Fibroblast of the aortic adventitia (primary cell): Measurements from ENCODE around the gene USP15. TPM values are rescaled to one million over a fixed set of nuclear protein-coding genes. Genes with fewer than 3 reads are reported as not detected.

Experiments used
- DNase-seq: peaks from one replicate; pipeline ENCODE4 v3.0.0-alpha.2; 2010; ENCODE audit warnings: low read depth
- H3K4me3 ChIP-seq: 2 replicates; pipeline ENCODE4 v1.5.1; 2011; ENCODE audit warnings: low read depth, mild to moderate bottlenecking, control low read depth, low read length, moderate library complexity
- CTCF ChIP-seq: IDR thresholded peaks from 2 replicates; pipeline ENCODE4 v1.5.1; 2011; ENCODE audit warnings: mild to moderate bottlenecking, low read length, control low read depth, inconsistent platforms; ENCODE audit not compliant: insufficient read depth
- total RNA-seq: library from RNA; depleted of rRNA; stranded (reverse); fragments of >200 nt; gene quantifications from 2 replicates; pipeline ENCODE4 v1.2.3, GENCODE V29; 2012; ENCODE audit warnings: low replicate concordance

USP15 gene
- total RNA-seq, 1 donor = 65.7 TPM

- no peak for TF ChIP-seq CTCF
- H3K4me3 ChIP-seq = no peak overlapping the region
- DNase-seq = peak; percentile 58
Observed at GRCh38 chr12:62268956-62269355, 8.8 kb downstream of the USP15 start.

- no peak for DNase-seq
- H3K4me3 ChIP-seq = no peak overlapping the region
- TF ChIP-seq CTCF = no peak
Observed at GRCh38 chr12:62269464-62270228, 9.4 kb downstream of the USP15 start.

- TF ChIP-seq CTCF = no peak
- H3K4me3 ChIP-seq = no peak overlapping the region
- no peak for DNase-seq
Observed at GRCh38 chr12:62270384-62270783, 10.2 kb downstream of the USP15 start.

GRCh38 chr12:62270872-62271271 lies 10.7 kb downstream of the USP15 start:
- no peak overlapping the region for H3K4me3 ChIP-seq
- DNase-seq = no peak
- TF ChIP-seq CTCF = no peak

- TF ChIP-seq CTCF = no peak
- DNase-seq = no peak
- H3K4me3 ChIP-seq = no peak overlapping the region
Observed at GRCh38 chr12:62272936-62273552, 12.8 kb downstream of the USP15 start.

- DNase-seq = no peak
Observed at GRCh38 chr12:62273724-62274380, 13.6 kb downstream of the USP15 start.

More at GRCh38 chr12:62273724-62274380, 13.6 kb downstream of the USP15 start:
- no peak overlapping the region for H3K4me3 ChIP-seq
- TF ChIP-seq CTCF = no peak
